Type B pancreatic cell (in vitro differentiated cells): Measurements from ENCODE around the gene MTREX. TPM values are rescaled to one million over a fixed set of nuclear protein-coding genes. Genes with fewer than 3 reads are reported as not detected.

ENCODE experiments used
- DNase-seq: peaks from one replicate; pipeline ENCODE4 v3.0.0; 2021; ENCODE audit warnings: mixed read lengths; ENCODE audit not compliant: unreplicated experiment; ENCODE audit errors: extremely low spot score
- H3K27ac Mint-ChIP-seq: 2 replicates; pipeline ENCODE4 v1.8.0; 2021; ENCODE audit warnings: mild to moderate bottlenecking, mixed read lengths
- H3K27me3 Mint-ChIP-seq: 2 replicates; pipeline ENCODE4 v1.8.0; 2021; ENCODE audit warnings: mixed read lengths
- H3K36me3 Mint-ChIP-seq: 2 replicates; pipeline ENCODE4 v1.8.0; 2021; ENCODE audit warnings: mixed read lengths
- H3K4me1 Mint-ChIP-seq: one replicate; pipeline ENCODE4 v1.8.0; 2021; ENCODE audit warnings: mixed read lengths; ENCODE audit not compliant: unreplicated experiment
- H3K4me3 Mint-ChIP-seq: 2 replicates; pipeline ENCODE4 v1.8.0; 2021; ENCODE audit warnings: mild to moderate bottlenecking, mixed read lengths
- H3K9me3 Mint-ChIP-seq: 2 replicates; pipeline ENCODE4 v1.8.0; 2021; ENCODE audit warnings: mixed read lengths
- total RNA-seq: library from RNA; stranded (reverse); gene quantifications from 2 replicates; pipeline ENCODE4 v1.2.1, GENCODE V29; 2021; ENCODE audit warnings: low replicate concordance
- TF ChIP-seq, protein P1 (sequence below): fragments of 200-600 bp; sonication (generic); conservative IDR thresholded peaks from 2 replicates; pipeline ENCODE4 v1.5.0; 2021; ENCODE audit warnings: antibody characterized with exemption, mild to moderate bottlenecking

The MTREX gene
- total RNA-seq, 1 donor from 2014 or later, result 77.5 TPM

DNA sequence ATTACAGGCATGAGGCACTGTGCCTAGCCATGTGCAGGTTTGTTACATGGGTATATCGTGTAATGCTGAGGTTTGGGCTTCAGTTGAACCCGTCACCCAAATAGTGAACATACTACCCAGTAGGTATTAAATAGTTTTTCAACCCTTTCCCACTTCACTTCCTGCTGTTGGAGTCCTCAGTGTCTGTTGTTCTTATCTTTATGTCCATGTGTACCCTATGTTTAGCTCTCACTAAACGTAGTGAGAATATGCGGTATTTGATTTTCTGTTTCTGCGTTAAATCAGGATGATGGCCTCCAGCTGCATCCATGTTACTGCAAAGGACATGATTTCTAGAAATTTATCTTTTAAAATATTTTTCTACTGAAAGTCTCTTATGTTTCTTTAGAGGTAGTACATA is 17.8 kb downstream of the MTREX start:
- Mint-ChIP-seq H3K27me3 (no peaks in the 10 kb centered on the region), H3K4me1 (peaks cover 8% of the 10 kb centered on the region), H3K4me3 (no peak overlapping the region), H3K27ac (no peak overlapping the region), H3K36me3 (peaks cover 21% of the 10 kb centered on the region), H3K9me3 (no peaks in the 10 kb centered on the region)
- TF ChIP-seq, protein P1, sequence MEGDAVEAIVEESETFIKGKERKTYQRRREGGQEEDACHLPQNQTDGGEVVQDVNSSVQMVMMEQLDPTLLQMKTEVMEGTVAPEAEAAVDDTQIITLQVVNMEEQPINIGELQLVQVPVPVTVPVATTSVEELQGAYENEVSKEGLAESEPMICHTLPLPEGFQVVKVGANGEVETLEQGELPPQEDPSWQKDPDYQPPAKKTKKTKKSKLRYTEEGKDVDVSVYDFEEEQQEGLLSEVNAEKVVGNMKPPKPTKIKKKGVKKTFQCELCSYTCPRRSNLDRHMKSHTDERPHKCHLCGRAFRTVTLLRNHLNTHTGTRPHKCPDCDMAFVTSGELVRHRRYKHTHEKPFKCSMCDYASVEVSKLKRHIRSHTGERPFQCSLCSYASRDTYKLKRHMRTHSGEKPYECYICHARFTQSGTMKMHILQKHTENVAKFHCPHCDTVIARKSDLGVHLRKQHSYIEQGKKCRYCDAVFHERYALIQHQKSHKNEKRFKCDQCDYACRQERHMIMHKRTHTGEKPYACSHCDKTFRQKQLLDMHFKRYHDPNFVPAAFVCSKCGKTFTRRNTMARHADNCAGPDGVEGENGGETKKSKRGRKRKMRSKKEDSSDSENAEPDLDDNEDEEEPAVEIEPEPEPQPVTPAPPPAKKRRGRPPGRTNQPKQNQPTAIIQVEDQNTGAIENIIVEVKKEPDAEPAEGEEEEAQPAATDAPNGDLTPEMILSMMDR, result no peak
- DNase-seq, result no peak

DNA sequence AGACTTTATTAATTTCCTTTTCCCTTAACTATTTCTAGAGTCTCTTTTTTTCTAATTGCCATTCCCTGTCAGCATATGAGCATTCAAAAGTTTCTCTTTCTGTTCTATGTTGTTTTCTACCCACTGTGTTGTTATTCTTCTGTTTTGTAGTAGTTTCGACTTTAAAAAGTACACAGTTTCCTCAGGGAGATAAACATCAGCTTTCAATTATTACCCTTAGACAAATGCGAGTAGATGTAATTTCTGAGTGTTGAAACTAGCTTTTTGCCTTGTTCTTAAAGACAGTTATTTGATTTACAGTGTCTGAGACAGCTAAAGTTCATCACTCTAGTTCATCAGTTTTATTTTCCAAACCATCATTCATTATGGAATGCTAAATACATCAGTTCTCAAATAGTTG is 19.5 kb downstream of the MTREX start:
- no peak for DNase-seq
- Mint-ChIP-seq H3K9me3 (no peaks in the 10 kb centered on the region), H3K36me3 (peaks cover 21% of the 10 kb centered on the region), H3K27me3 (no peaks in the 10 kb centered on the region), H3K4me1 (peaks cover 8% of the 10 kb centered on the region), H3K4me3 (no peak overlapping the region), H3K27ac (no peak overlapping the region)
- TF ChIP-seq, protein P1, result no peak

- Mint-ChIP-seq H3K27ac (no peak overlapping the region), H3K4me1 (peaks cover 5% of the 10 kb centered on the region), H3K9me3 (no peaks in the 10 kb centered on the region), H3K4me3 (no peak overlapping the region), H3K27me3 (no peaks in the 10 kb centered on the region), H3K36me3 (peaks cover 30% of the 10 kb centered on the region)
- DNase-seq, result no peak
- TF ChIP-seq, protein P1, result no peak
Observed at GRCh38 chr5:55331321-55331720, 23.5 kb downstream of the MTREX start.

DNA sequence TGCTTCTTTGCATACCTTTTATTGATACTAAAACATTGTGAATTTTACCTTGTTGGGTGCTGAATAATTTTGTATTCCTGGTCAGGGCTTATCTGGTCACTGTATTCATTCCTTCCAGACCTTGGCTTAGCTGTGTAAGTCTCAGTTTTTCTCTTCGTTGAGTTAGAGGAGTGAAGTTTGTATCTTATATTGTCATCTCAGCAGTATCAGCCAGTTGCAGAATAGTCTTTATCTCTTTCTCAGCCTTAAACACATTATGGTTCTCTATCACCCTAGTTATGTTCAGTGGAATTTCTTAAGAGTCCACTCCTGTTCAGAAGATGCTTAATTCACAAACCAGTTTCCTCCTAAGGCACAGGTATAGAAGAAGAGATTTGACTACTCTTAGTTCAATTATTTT is 25.2 kb downstream of the MTREX start:
- Mint-ChIP-seq H3K9me3 (no peaks in the 10 kb centered on the region), H3K36me3 (peaks cover 21% of the 10 kb centered on the region), H3K27ac (no peak overlapping the region), H3K4me3 (no peak overlapping the region), H3K27me3 (no peaks in the 10 kb centered on the region), H3K4me1 (no peaks in the 10 kb centered on the region)
- no peak for DNase-seq
- TF ChIP-seq, protein P1, result no peak

DNA sequence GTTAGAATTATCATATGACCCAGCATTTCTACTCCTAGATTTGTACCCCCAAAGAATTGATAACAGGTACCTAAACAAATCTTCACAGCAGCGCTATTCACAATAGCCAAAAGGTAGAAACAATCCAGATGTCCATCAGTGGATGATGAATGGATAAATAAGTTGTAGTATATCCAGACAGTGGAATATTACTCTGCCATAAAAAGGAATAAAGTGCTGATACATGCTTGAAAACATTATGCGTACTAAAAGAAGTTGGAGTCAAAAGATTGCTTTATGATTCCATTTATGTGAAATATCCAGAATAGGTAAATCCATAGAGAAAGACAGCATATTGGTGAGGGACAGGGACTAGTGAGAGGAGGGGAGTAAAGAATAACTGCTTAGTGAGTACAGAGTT is 26.0 kb downstream of the MTREX start:
- H3K27me3 Mint-ChIP-seq, result no peaks in the 10 kb centered on the region
- peaks cover 17% of the 10 kb centered on the region for H3K36me3 Mint-ChIP-seq
- H3K4me1 Mint-ChIP-seq, result no peaks in the 10 kb centered on the region
- TF ChIP-seq, protein P1, result no peak
- H3K9me3 Mint-ChIP-seq, result no peaks in the 10 kb centered on the region
- no peak for DNase-seq
- H3K4me3 Mint-ChIP-seq, result no peak overlapping the region
- no peak overlapping the region for H3K27ac Mint-ChIP-seq

GRCh38 chr5:55338092-55338613 is 30.4 kb downstream of the MTREX start:
- TF ChIP-seq, protein P1, result no peak
- Mint-ChIP-seq H3K9me3 (no peaks in the 10 kb centered on the region), H3K4me1 (no peaks in the 10 kb centered on the region), H3K27ac (no peak overlapping the region), H3K27me3 (no peaks in the 10 kb centered on the region), H3K4me3 (no peak overlapping the region), H3K36me3 (peaks cover 14% of the 10 kb centered on the region)
- DNase-seq, result no peak
